HepG2 (cell line): ENCODE measurements around the gene SLX9. TPM values are rescaled to one million over a fixed set of nuclear protein-coding genes. Genes with fewer than 3 reads are reported as not detected.

Experiments used
- ATAC-seq: fragments of 200-7000 bp; cut with Tn5 transposase; 3 replicates; pipeline ENCODE4 v1.9.1; 2020; ENCODE audit warnings: mild to moderate bottlenecking, moderate library complexity
- BruUV-seq: library from RNA; stranded (reverse); fragments of 400-500 nt; replicated peaks from 2 replicates; lab custom pipeline; 2021; lab: Mats Ljungman, UMichigan
- CTCF ChIA-PET: fragments of 300-600 bp; formaldehyde crosslinking; extraction: SDS; loops from one replicate; lab custom pipeline; 2021; ENCODE audit warnings: low total read pairs, inconsistent platforms, low intra/inter-chr PET ratio; lab: Yijun Ruan, JAX
- POLR2A ChIA-PET: fragments of 350-600 bp; sonication (Branson Sonifier 250); formaldehyde crosslinking; loops from one replicate; lab custom pipeline; 2020; ENCODE audit warnings: antibody characterized with exemption, inconsistent platforms; lab: Yijun Ruan, JAX
- DNase-seq: peaks from one replicate; pipeline ENCODE4 v3.0.0-alpha.2; 2015; ENCODE audit warnings: low spot score
- FAIRE-seq: peaks from 3 replicates; lab custom pipeline; 2011; peaks lifted over from hg19 to GRCh38; lab: Jason Lieb, UNC
- H2AFZ ChIP-seq: one replicate; pipeline ENCODE4 v1.6.1; 2011; ENCODE audit warnings: low read length, inconsistent platforms
- H3K27ac ChIP-seq: fragments of 300-600 bp; 3 replicates; pipeline ENCODE4 v1.8.0; 2011; ENCODE audit warnings: mixed run types, mild to moderate bottlenecking, mixed read lengths, low read length, inconsistent platforms; ENCODE audit not compliant: insufficient read depth; ENCODE audit errors: extremely low read length
- H3K27me3 ChIP-seq, 2 experiments: fragments of 200-600 bp in 1 of 2; 2 replicates in 1 of 2; 3 replicates in 1 of 2; pipeline versions ENCODE4 v1.6.0 to v1.8.0; 2011; ENCODE audit warnings: low read length in 2 of 2, mild to moderate bottlenecking in 2 of 2, moderate library complexity in 2 of 2, inconsistent platforms in 1 of 2; ENCODE audit not compliant: insufficient read depth in 2 of 2, control insufficient read depth in 1 of 2
- H3K36me3 ChIP-seq, 2 experiments: fragments of 200-600 bp in 1 of 2; replicated peaks in 1 of 2; 2 replicates in 1 of 2; 3 replicates in 1 of 2; pipeline versions ENCODE4 v1.5.1 to v1.8.0; 2011; ENCODE audit warnings: low read length in 2 of 2, inconsistent platforms in 1 of 2; ENCODE audit not compliant: insufficient read depth in 2 of 2, control insufficient read depth in 1 of 2
- H3K4me1 ChIP-seq: 2 replicates; pipeline ENCODE4 v1.5.1; 2012; ENCODE audit warnings: low read length, inconsistent platforms; ENCODE audit not compliant: insufficient read depth
- H3K4me2 ChIP-seq: 2 replicates; pipeline ENCODE4 v1.6.0; 2011; ENCODE audit warnings: low read depth, low read length, inconsistent platforms
- H3K4me3 ChIP-seq, 3 experiments: fragments of 200-600 bp in 1 of 3; sonication (generic), shearing (Covaris generic) in 1 of 3; replicated peaks in 1 of 3; 2 replicates each; pipeline ENCODE4 v1.5.1; 2011 to 2016; ENCODE audit warnings: low read length in 3 of 3, inconsistent platforms in 2 of 3, low read depth in 2 of 3, mild to moderate bottlenecking in 2 of 3, control low read depth in 1 of 3, mixed read lengths in 1 of 3; ENCODE audit not compliant: insufficient read depth in 1 of 3
- H3K79me2 ChIP-seq: one replicate; pipeline ENCODE4 v1.6.1; 2011; ENCODE audit warnings: low read length, inconsistent platforms; ENCODE audit not compliant: insufficient read depth
- H3K9ac ChIP-seq: 2 replicates; pipeline ENCODE4 v1.6.0; 2011; ENCODE audit warnings: mild to moderate bottlenecking, low read depth, low read length, inconsistent platforms; ENCODE audit not compliant: insufficient read depth
- H3K9me3 ChIP-seq: 2 replicates; pipeline ENCODE4 v1.5.1; 2012; ENCODE audit warnings: mild to moderate bottlenecking, low read length
- H4K20me1 ChIP-seq: 2 replicates; pipeline ENCODE4 v1.6.0; 2011; ENCODE audit warnings: inconsistent platforms, mild to moderate bottlenecking, low read length, moderate library complexity; ENCODE audit not compliant: insufficient read depth
- CAMTA2 ChIP-seq: sonication (generic); formaldehyde crosslinking; IDR thresholded peaks from 2 replicates; pipeline ENCODE4 v1.4.0; 2020; ENCODE audit warnings: mild to moderate bottlenecking, missing genetic modification reagents, borderline replicate concordance
- HNF4A ChIP-seq: sonication (generic); formaldehyde crosslinking; IDR thresholded peaks from 2 replicates; pipeline ENCODE4 v1.4.0; 2020; ENCODE audit warnings: missing genetic modification reagents
- MZF1 ChIP-seq: sonication (generic); formaldehyde crosslinking; IDR thresholded peaks from 2 replicates; pipeline ENCODE4 v1.8.1; 2023; ENCODE audit warnings: mild to moderate bottlenecking, missing genetic modification reagents, borderline replicate concordance
- NFKB2 ChIP-seq: sonication (generic); formaldehyde crosslinking; IDR thresholded peaks from 2 replicates; pipeline ENCODE4 v1.4.0; 2020; ENCODE audit warnings: missing genetic modification reagents, borderline replicate concordance
- SCMH1 ChIP-seq: sonication (generic); formaldehyde crosslinking; IDR thresholded peaks from 2 replicates; pipeline ENCODE4 v1.9.0; 2021; ENCODE audit warnings: missing genetic modification reagents, mild to moderate bottlenecking, borderline replicate concordance
- ZNF143 ChIP-seq: sonication (generic); formaldehyde crosslinking; IDR thresholded peaks from 2 replicates; pipeline ENCODE4 v1.4.0; 2020; ENCODE audit warnings: missing genetic modification reagents
- ZNF501 ChIP-seq: sonication (generic); formaldehyde crosslinking; IDR thresholded peaks from 2 replicates; pipeline ENCODE4 v1.5.1; 2020; ENCODE audit warnings: mild to moderate bottlenecking, moderate library complexity, missing genetic modification reagents
- ZNF761 ChIP-seq: sonication (generic); formaldehyde crosslinking; conservative IDR thresholded peaks from 2 replicates; pipeline ENCODE4 v1.4.0; 2020; ENCODE audit warnings: mild to moderate bottlenecking, missing genetic modification reagents
- WGBS: methylation state at CpG from one replicate; pipeline ENCODE4 v1.1.6; 2017; ENCODE audit warnings: low lambda C conversion rate; 5-methylcytosine and 5-hydroxymethylcytosine counted together
- in situ Hi-C: cut with HindIII; loops from 2 replicates; pipeline ENCODE4 v1.10.0; 2017; ENCODE audit warnings: low pct_unique_long_range_greater_than_20kb; ENCODE audit not compliant: extremely low pct_ligation_motif_present
- intact Hi-C: fragments of 100-400 bp; cut with micrococcal nuclease; formaldehyde crosslinking; loops from one replicate; pipeline ENCODE4 v1.10.0; 2022; ENCODE audit not compliant: unreplicated experiment
- polyA plus RNA-seq, 8 experiments: library from polyadenylated mRNA; depleted of rRNA in 3 of 8; stranded (reverse) in 7 of 8; unstranded in 1 of 8; fragments of >200 nt; fragmentation: Illumina TruSeq in 4 of 8; extraction: Trizol in 4 of 8; gene quantifications; 2 replicates each; pipeline versions ENCODE4 v1.2.1 to v1.2.3, GENCODE V29; 2011 to 2016; ENCODE audit warnings: low read depth in 4 of 8, missing spikeins in 1 of 8, mixed read lengths in 1 of 8; ENCODE audit not compliant: insufficient read depth in 1 of 8
- total RNA-seq, 5 experiments: library from RNA; depleted of rRNA; stranded (reverse); fragments of >200 nt; fragmentation: Illumina TruSeq; extraction: Trizol; gene quantifications; 2 replicates each; pipeline ENCODE4 v1.2.3, GENCODE V29; 2016; ENCODE audit warnings: low read depth in 1 of 5
- TF ChIP-seq, protein P1 (sequence below), 2 experiments: fragments of 450-650 bp in 1 of 2; sonication (generic) in 1 of 2; formaldehyde crosslinking in 1 of 2; IDR thresholded peaks; 2 replicates each; pipeline versions ENCODE4 v1.6.1 to v1.8.0; 2016 to 2022; ENCODE audit warnings: antibody characterized with exemption in 1 of 2, mild to moderate bottlenecking in 1 of 2, missing genetic modification reagents in 1 of 2

SLX9 gene
- total and polyA plus RNA-seq, 2 of the 13 experiments (the other 11 are each of a cell fraction or from before 2014, with no cell fraction given), result 21.0 to 47.1 TPM

DNA sequence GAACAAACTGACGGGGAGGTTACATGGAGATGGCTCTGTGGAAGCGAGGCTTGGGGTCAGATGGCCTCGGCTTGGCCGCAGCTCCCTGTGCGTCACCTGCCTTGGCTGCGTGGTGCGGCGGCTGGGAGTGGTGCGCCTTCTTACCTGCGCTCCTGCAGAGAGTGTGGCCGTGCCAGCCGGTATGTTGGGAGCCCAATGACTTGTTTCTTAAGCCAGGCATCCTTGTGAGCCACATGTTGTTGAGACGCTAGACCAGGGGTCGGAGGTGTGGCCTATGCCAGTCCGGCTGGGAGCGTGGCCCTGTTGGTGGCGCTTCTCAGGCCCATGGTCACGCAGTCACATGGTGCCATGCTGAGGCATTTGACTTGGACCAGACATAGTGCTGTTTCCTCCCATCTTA lies 10.5 kb downstream of the SLX9 start:
- 96% methylated on average over 17 of the region's 18 CpGs for WGBS
- H3K27ac ChIP-seq, result no peak overlapping the region
- H3K27me3 ChIP-seq, result no peaks in the 10 kb centered on the region
- intact Hi-C loops, result no loop called here
- no TSS peak for BruUV-seq
- H3K36me3 ChIP-seq, result peaks cover 22 to 58% of the 10 kb centered on the region in 2 experiments; a peak in 4 of 5 replicates
- no peak for TF ChIP-seq CAMTA2 (CRISPR knock-in tag)
- no peak for TF ChIP-seq ZNF761 (CRISPR knock-in tag)
- TF ChIP-seq ZNF143 (CRISPR knock-in tag), result no peak
- TF ChIP-seq MZF1 (CRISPR knock-in tag), result no peak
- TF ChIP-seq NFKB2 (CRISPR knock-in tag), result 0 out of 2 replicates have a peak, but pooled peaks have one; percentile 1
- no peak for TF ChIP-seq SCMH1 (CRISPR knock-in tag)
- 0 out of 2 replicates have a peak, but pooled peaks have one; percentile 7 for TF ChIP-seq ZNF501 (CRISPR knock-in tag)
- TF ChIP-seq HNF4A (CRISPR knock-in tag), result no peak
- TF ChIP-seq, protein P1, sequence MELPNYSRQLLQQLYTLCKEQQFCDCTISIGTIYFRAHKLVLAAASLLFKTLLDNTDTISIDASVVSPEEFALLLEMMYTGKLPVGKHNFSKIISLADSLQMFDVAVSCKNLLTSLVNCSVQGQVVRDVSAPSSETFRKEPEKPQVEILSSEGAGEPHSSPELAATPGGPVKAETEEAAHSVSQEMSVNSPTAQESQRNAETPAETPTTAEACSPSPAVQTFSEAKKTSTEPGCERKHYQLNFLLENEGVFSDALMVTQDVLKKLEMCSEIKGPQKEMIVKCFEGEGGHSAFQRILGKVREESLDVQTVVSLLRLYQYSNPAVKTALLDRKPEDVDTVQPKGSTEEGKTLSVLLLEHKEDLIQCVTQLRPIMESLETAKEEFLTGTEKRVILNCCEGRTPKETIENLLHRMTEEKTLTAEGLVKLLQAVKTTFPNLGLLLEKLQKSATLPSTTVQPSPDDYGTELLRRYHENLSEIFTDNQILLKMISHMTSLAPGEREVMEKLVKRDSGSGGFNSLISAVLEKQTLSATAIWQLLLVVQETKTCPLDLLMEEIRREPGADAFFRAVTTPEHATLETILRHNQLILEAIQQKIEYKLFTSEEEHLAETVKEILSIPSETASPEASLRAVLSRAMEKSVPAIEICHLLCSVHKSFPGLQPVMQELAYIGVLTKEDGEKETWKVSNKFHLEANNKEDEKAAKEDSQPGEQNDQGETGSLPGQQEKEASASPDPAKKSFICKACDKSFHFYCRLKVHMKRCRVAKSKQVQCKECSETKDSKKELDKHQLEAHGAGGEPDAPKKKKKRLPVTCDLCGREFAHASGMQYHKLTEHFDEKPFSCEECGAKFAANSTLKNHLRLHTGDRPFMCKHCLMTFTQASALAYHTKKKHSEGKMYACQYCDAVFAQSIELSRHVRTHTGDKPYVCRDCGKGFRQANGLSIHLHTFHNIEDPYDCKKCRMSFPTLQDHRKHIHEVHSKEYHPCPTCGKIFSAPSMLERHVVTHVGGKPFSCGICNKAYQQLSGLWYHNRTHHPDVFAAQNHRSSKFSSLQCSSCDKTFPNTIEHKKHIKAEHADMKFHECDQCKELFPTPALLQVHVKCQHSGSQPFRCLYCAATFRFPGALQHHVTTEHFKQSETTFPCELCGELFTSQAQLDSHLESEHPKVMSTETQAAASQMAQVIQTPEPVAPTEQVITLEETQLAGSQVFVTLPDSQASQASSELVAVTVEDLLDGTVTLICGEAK (IDR thresholded peaks at IDR 0.05), result no peak
- TF ChIP-seq, protein P1 (CRISPR knock-in tag; IDR thresholded peaks at IDR 0.05), result no peak
- peaks cover 54% of the 10 kb centered on the region for H3K79me2 ChIP-seq
- no peak overlapping the region for H3K4me3 ChIP-seq
- ATAC-seq (no peak), DNase-seq (no peak), FAIRE-seq (no peak)
- no peak overlapping the region for H3K9ac ChIP-seq
- POLR2A ChIA-PET, result interaction anchor here (0.8 to 1.0 kb wide), 2 partner anchors 36 to 186 kb away, joined by 3 read pairs; no protein-coding TSS in a partner anchor
- H4K20me1 ChIP-seq, result peaks cover 22% of the 10 kb centered on the region; the same call in 1 of the 2 replicates
- H3K4me2 ChIP-seq, result no peak overlapping the region
- in situ Hi-C loops, result no loop called here
- no peak overlapping the region for H2AFZ ChIP-seq
- no peaks in the 10 kb centered on the region for H3K9me3 ChIP-seq
- H3K4me1 ChIP-seq, result peaks cover 8% of the 10 kb centered on the region; the same call in 1 of the 2 replicates
- CTCF ChIA-PET, result interaction anchor here (1.5 to 1.8 kb wide), 3 partner anchors 178 to 188 kb away, joined by 7 to 29 read pairs (median 11); no protein-coding TSS in a partner anchor
